Activated T-cell treated with anti-CD3 and anti-CD28 coated beads for 1 hour (primary cell): ENCODE results near the gene ARPC1A.

ENCODE experiments used
- DNase-seq: peaks from one replicate; pipeline ENCODE4 v3.0.0-alpha.2; 2020; ENCODE audit warnings: low read depth

Gene ARPC1A

DNA sequence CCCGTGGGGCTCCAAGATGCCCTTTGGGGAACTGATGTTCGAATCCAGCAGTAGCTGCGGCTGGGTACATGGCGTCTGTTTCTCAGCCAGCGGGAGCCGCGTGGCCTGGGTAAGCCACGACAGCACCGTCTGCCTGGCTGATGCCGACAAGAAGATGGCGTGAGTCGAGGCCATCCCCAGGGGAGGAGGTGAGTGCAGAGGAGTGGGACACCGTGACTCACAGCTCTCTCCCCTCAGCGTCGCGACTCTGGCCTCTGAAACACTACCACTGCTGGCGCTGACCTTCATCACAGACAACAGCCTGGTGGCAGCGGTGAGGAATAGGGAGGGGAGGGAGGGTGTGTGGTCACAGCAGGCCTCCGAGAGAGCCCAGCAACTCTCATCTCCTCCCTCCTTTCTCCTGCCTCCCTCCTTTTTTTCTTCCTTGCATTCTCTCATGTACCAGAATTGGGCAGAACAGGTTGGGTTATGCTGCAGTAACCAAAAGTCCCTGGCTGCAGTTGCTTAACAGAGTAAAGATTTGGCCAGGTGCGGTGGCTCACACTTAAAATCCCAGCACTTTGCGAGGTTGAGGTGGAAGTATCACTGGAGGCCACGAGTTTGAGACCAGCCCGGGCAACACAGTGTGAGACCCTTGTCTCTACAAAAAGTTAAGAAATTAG, 65.4 kb downstream of the ARPC1A start:
- no peak for DNase-seq

DNA sequence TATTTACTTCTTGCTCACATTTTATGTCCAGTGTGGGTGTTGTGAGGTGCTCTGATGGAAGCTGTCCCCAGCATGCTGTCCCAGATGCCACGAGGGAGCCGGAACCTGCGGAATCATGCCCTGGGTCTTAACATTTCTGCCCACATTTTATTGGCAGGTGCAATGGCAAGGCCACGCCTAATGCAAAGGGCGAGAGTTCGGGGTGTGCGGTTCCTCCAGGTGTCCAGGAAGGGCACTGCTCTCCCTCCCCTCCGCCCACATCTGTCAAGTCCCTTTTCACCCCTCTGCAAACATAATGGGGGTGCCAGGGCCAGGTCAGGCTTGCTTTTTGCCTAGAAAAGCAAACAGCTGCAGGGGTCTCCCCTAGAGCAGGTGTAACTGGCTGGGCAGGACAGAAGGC, 66.3 kb downstream of the ARPC1A start:
- DNase-seq: no peak

DNA sequence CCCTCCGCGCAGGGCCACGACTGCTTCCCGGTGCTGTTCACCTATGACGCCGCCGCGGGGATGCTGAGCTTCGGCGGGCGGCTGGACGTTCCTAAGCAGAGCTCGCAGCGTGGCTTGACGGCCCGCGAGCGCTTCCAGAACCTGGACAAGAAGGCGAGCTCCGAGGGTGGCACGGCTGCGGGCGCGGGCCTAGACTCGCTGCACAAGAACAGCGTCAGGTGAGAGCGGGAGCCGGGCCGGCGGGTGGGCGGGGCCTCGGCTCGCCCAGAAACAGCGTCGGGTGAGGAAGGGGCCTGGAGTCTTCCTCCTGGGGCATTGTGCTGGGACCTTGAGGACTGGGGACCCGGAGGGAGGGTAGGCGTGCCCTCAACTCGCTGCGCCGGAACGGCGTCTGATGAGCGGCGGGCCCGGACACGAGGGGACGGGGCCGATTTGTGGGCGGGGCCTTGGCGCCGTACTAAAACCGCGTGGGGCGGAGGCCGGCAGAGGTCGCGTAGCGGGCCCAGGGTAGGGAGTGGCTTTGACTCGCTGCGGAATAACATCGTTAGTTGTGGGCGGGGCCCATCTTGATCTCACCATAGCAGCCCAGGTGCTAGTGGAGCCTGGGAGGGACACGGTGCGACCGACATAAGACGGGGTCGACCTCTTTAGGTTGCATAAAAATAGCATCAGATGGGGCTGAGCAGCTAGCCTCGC, 67.1 kb downstream of the ARPC1A start:
- peak; percentile 68 for DNase-seq

- DNase-seq: no peak
Observed at GRCh38 chr7:99393355-99394187, 67.9 kb downstream of the ARPC1A start.

DNA sequence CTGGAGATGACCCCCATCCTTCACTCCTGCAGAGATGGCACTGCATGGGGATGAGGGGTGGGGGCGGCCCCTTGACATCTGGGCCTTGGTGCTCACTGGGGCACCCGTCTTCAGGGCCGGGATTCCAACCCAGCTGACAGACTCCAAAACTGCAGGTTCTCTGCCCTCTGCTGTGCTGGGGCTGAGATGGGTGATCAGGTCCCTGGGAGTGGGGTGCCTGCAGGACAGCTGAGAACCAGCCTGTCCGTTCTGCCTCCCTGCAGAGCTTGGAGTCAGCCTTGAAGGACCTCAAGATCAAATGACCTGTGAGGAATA, 68.4 kb downstream of the ARPC1A start:
- no peak for DNase-seq

DNA sequence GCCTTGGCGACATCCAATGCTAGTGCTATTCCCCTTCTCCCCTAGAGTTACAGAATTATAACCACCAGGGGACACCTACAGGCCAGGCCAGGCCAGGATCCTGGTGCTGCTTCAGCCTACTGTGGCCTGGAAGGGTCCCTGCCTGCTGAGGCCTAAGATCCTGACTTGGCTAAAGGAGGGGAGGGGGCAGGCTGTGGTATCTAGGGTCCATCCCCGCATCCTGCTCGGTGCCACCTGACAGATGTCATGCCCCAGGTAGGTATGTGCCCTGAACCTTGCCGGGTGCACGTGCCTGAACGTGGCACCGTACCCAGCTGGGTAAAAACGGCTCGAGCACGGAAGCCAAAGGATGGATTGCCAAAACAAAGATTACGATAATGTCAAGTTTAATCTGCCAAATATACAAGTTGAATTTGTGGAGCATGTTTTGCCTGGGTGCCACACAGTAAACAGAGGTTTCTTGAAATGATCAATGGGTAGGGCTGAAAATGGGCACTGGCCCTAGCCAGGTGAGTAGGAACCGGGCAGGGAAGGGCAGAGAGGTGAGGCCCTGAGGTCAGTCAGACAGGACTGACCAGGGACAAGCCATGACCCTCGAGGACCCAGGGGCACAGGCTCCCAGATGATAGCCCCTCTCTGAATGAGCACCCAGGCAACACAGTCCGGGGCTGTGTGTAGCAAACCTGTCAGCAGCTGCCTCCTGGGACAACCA, 70.1 kb downstream of the ARPC1A start:
- DNase-seq: no peak

DNA sequence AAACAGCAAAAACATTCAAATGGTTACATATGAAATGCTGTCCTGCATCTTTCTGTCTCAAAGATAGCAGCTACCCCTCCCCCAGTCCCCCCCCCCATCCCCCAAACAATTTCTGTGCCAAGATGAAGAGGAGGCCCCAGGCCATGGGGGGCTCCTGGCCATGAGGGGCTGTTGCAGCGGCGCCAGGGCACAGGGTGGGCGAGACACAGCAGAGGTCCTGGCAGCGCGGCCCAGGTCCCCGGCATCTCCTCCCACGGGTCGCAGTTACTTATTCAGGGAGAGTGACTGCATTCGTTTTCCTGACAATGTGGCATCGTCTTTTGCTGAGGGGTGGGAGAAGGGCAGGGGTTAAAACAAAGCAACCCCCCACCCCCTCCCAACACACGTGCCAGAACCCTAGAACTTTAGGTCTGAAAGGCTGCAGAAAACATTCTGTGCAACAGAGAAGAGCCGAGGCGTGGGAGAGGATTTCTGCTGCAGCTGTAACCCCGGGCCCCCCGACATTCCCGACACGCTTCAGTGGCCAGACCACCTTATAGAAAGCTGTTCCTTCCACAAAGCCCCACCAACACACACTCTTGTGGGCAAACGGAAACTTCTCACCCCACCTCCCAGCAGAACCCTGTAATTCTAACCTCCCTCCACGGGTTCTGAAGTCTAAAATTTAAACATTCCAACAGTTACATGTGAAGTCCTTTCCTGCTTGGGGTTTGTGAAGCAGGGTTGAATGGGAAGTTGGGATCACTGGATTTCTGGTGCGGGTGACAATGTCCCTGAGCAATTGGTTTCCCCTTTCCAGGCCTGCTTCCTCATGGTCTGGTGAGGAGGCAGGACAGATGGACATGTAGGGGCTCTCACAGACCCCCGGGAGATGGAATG, 71.0 kb downstream of the ARPC1A start:
- no peak for DNase-seq

DNA sequence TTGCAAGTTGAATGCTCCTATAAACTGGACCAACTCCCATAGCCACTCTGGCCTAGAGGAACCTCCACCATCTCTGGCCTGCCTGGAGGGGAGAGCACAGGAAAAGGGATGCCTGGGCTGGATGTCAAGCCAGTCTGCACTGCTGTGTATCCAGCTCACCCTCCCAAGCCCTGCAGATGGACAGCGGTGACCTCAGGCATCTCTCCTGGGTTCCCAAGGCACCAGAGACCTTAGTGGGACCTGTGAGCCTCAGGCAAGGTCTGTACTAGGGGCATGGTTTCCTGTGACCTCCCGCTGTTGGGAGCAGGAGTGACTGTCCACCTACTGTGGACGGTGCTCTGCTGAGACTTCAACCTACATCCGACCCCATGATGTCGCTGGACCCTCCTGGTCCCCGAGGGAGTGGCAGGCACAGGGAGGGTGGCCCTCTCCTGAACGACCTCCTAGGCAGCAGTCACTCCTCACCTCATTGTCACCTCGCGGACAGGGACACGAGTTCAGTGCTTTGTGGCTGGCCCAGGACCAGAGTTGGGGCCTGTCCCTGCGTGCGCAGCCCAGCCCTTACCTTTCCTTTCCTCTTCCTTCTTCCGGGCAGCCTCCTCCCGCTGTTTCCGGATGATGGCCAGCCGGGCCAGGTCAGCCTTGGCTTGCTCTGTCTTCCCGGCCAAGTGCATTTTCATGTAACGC, 71.7 kb downstream of the ARPC1A start:
- DNase-seq: no peak

DNA sequence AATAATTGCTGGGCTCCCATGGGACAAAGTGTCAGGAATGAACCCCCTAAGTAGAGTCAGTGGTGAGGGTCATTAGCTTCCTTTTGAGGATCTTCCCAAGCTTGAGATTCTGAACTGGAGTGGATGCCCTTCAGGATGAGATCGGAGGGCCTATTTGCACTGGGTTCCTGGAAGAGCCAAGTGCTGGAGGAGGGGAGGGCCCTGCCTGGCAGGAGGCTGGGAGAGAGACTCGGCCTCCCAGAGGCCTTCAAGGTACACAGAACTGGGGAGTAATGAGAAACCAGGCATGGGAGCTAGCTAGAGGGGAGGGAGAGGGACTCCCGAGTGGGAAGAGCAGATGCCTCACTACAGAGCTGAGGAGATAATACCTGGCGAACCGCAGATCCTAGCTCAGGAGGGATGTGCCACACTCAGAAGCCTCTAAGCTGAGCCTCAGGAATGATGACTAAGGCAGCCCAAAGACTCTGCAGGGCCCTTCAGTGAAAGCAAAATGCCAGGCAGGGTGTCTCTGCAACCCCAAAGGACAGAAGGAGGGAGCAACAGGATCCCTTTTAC, 73.3 kb downstream of the ARPC1A start:
- no peak for DNase-seq

DNA sequence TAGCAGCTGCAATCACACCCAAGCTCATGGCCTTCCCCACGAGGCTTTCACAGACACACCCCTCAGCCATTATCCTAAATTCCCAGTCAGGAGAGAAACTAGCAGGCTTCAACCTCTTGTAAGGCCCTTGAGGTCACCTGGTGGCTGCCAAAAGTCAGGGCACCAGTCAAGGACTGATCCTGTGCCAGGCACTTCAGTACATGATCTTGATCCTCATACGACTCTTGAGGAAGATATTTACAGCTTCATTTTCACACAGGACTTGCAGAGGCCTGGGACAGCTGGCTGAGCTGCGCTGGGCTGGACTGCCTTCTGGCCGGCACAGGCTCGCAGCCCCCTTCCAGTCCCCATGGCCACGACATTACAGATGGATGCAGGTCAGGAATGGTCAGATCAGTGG, 73.9 kb downstream of the ARPC1A start:
- no peak for DNase-seq

DNA sequence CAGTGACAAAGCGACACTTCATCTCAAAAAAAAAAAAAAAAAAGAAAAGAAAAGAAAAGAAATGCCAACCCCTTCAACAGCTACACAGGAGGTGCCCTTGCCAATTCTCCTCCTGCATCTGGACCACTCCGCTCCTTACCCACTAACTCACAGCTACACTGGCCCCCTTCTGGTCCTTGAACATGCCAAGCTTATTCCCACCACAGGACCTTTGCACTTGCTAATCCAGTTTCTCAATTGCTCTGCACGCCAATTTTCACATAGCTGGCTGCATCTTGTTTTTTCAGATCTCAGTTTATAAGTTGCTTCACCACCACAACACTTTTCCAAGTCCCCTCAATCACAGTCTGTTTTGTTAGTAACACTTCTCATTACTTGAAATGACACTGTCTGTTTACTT, 77.2 kb downstream of the ARPC1A start:
- DNase-seq: no peak

DNA sequence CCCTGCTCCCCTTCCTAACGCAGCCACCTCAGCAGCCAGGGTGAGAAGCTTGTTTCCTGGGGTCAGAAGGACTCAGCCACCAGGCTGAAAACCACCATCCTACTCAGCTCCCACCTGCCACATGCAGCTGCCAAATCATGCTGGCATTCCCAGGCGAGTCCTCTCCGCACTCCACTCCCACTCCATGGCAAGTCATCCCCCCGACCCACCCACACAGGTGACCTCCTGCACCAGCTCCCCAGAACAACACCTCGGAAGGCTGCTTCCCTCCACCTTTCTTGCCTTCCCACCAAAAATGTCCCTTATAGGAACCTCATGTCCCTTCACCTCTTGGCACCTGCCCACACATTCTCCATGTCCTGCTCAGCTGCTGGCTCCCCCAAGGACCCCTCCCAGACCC, 78.1 kb downstream of the ARPC1A start:
- no peak for DNase-seq

GRCh38 chr7:99404235-99404976, 78.7 kb downstream of the ARPC1A start:
- DNase-seq: no peak

- no peak for DNase-seq
Observed at GRCh38 chr7:99404977-99405320, 79.3 kb downstream of the ARPC1A start.

DNA sequence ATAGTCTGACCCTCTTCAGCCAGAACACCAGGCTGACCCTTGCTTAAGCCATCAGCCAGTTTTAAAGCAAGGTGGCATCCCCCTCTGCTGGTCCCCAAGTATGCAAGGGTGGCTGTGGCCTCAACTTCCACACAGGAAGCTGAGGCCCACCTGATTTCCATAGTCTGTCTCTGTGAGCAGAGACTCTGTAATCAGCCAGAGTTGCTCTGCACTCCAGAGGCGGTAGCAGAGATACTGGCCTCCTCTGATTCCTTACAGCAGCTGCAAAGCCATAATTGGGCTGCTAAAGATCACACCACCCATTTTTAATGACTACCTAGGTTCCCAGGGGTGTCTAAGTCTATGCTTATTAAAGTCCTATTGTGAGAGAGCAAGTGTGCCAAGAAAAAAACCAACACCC, 80.9 kb downstream of the ARPC1A start:
- DNase-seq: no peak

- DNase-seq: no peak
Observed at GRCh38 chr7:99407872-99408378, 82.2 kb downstream of the ARPC1A start.

GRCh38 chr7:99408379-99409191, 82.9 kb downstream of the ARPC1A start, which contains the start of the genes BUD31 and PDAP1:
Gene BUD31, plus strand, starts transcription at chr7:99408969. Its CDS starts 2,124 bp downstream, at chr7:99411093.
Gene PDAP1, minus strand, starts transcription at chr7:99408597. Its CDS starts 49 bp downstream, at chr7:99408548.
- DNase-seq: peak; percentile 89

- no peak for DNase-seq
Observed at GRCh38 chr7:99409192-99409572, 83.5 kb downstream of the ARPC1A start.

DNA sequence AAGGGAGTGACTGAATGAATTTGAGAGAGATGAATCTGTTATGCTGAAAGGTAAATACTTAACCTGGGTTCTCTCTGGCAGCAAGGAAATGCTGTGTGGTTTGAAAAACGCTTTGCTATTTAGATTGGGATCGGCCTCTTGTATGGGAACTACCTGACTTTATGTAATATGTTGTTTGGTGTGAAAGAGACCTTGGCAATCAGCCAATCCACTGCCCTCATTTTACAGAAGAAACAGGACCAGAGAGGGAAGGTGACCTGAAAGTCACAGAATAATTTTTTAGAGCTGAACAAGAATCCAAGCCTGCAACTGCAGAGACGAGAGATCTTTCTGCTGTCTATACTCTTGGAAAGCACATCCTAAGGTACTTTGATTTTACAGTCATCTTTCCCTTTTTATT, 84.1 kb downstream of the ARPC1A start:
- DNase-seq: no peak
